Measurements from ENCODE around the gene ADCY3.

DNA sequence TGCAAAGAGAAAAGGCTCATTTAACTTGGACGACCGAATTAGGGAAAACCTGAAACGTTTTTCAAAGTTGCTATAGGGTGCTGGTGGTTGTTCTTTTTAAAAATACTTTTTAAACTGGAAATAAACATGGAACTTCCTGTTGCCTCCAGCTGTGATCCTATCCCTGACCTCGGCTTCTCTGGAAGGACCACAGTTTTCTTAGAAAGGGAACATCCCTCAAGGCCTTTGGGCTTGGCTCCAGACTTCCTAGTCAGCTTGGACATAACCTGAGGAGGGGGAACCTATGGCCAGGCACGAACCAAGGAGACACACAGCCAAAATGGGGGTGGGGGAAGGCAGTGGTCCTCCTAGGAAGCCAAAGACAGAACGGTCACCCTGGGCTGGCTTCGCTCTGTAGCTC is 69.1 kb downstream of the ADCY3 start:
- TF ChIP-seq, protein P1, sequence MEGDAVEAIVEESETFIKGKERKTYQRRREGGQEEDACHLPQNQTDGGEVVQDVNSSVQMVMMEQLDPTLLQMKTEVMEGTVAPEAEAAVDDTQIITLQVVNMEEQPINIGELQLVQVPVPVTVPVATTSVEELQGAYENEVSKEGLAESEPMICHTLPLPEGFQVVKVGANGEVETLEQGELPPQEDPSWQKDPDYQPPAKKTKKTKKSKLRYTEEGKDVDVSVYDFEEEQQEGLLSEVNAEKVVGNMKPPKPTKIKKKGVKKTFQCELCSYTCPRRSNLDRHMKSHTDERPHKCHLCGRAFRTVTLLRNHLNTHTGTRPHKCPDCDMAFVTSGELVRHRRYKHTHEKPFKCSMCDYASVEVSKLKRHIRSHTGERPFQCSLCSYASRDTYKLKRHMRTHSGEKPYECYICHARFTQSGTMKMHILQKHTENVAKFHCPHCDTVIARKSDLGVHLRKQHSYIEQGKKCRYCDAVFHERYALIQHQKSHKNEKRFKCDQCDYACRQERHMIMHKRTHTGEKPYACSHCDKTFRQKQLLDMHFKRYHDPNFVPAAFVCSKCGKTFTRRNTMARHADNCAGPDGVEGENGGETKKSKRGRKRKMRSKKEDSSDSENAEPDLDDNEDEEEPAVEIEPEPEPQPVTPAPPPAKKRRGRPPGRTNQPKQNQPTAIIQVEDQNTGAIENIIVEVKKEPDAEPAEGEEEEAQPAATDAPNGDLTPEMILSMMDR (conservative IDR thresholded peaks at IDR 0.05): no peak
- no peak for TF ChIP-seq ZFX (IDR thresholded peaks at IDR 0.05)

All from C4-2B (cell line).